CD4-positive, alpha-beta T cell treated with Interleukin-6 at 100 ng/mL for 8 hours (primary cell): ENCODE results near the gene GBX1.

ENCODE experiments used
- DNase-seq: peaks from one replicate; pipeline ENCODE4 v3.0.0-alpha.2; 2020; ENCODE audit warnings: mixed read lengths, low spot score

Gene GBX1

GRCh38 chr7:151193203-151193978 lies 25.9 kb upstream of the GBX1 start:
- no peak for DNase-seq

GRCh38 chr7:151192002-151192539 lies 24.6 kb upstream of the GBX1 start:
- DNase-seq: no peak

GRCh38 chr7:151191544-151191943 lies 24.1 kb upstream of the GBX1 start:
- no peak for DNase-seq

GRCh38 chr7:151189038-151189437 lies 21.5 kb upstream of the GBX1 start:
- DNase-seq: no peak

- no peak for DNase-seq
Measured at GRCh38 chr7:151188252-151188542, 20.7 kb upstream of the GBX1 start.

- no peak for DNase-seq
Measured at GRCh38 chr7:151187409-151188251, 20.1 kb upstream of the GBX1 start.

GRCh38 chr7:151186640-151187408 lies 19.3 kb upstream of the GBX1 start, which contains the start of gene ASB10:
Gene ASB10 (minus strand): TSS chr7:151187250. CDS start chr7:151187130, 120 bp downstream.
- no peak for DNase-seq

GRCh38 chr7:151185762-151186639 lies 18.5 kb upstream of the GBX1 start:
- DNase-seq: no peak

- no peak for DNase-seq
Measured at GRCh38 chr7:151181011-151181431, 13.5 kb upstream of the GBX1 start.

- DNase-seq: no peak
Measured at GRCh38 chr7:151179946-151180345, 12.5 kb upstream of the GBX1 start.

- DNase-seq: no peak
Measured at GRCh38 chr7:151179287-151179860, 11.9 kb upstream of the GBX1 start.

GRCh38 chr7:151178831-151179230 lies 11.3 kb upstream of the GBX1 start:
- DNase-seq: no peak

- DNase-seq: no peak
Measured at GRCh38 chr7:151178236-151178635, 10.7 kb upstream of the GBX1 start.

- no peak for DNase-seq
Measured at GRCh38 chr7:151177310-151177709, 9.8 kb upstream of the GBX1 start.

- no peak for DNase-seq
Measured at GRCh38 chr7:151176401-151176800, 8.9 kb upstream of the GBX1 start.

- no peak for DNase-seq
Measured at GRCh38 chr7:151175793-151176311, 8.4 kb upstream of the GBX1 start.

GRCh38 chr7:151175047-151175792 lies 7.7 kb upstream of the GBX1 start:
- DNase-seq: no peak

GRCh38 chr7:151174246-151175046 lies 7.0 kb upstream of the GBX1 start:
- DNase-seq: no peak
